HG03175 (cell line): ENCODE results near the gene OGFRL1.

Experiments
- ATAC-seq: cut with Tn5 transposase; IDR thresholded peaks from one replicate; pipeline ENCODE4 v1.9.1; 2021; ENCODE audit warnings: mild to moderate bottlenecking, moderate library complexity; ENCODE audit not compliant: unreplicated experiment

Gene OGFRL1

DNA sequence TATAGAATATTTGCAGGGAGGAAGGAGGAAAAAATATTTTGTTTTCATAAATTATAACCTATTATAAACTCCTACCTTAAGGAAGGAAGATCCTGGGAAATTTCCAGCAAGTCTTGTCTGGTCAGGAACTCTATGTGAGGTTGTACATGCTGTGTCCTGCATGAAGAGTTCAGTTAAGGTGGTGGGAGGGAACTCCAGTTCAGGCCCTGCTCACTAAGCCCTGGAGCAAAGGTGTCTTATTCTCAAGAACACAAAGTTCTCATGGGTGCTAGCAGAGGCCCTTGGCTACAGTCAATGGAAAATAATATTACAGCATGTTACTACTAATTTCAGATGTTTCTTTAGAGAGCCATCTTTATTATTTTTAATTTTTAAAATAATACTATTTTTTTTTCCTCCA, 3.8 kb upstream of the OGFRL1 start:
- no peak for ATAC-seq

DNA sequence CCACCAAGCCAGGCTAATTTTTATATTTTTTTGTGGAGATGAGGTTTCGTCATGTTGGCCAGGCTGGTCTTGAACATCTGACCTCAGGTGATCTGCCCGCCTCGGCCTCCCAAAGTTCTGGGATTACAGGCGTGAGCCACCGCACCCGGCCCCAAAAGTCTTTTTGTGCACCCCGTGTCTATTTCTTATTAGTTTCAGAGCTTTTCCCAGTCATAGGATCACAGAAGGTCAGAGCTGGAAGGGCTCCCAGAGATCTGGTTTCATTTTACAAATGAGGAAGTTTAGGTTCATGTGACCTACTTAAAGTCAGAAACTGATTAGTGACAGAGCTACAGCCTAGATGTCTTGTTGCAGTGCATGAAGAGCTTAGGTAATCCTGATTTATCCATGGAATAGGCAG, 1.6 kb upstream of the OGFRL1 start:
- no peak for ATAC-seq

DNA sequence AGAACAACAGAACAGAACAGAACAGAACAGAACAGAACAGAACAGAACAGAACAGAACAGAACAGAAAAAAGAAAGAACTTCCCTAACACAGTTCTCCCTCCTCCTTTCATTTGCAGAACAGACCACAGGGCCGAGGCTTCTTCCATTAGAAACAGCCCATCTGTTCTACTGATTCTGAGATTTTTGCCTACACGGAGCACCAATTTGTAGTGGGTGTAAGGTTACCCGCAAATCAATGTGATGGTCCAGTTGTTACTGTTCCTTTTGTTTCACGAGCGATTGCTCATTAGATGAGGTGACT, 734 bp upstream of the OGFRL1 start:
- no peak for ATAC-seq

DNA sequence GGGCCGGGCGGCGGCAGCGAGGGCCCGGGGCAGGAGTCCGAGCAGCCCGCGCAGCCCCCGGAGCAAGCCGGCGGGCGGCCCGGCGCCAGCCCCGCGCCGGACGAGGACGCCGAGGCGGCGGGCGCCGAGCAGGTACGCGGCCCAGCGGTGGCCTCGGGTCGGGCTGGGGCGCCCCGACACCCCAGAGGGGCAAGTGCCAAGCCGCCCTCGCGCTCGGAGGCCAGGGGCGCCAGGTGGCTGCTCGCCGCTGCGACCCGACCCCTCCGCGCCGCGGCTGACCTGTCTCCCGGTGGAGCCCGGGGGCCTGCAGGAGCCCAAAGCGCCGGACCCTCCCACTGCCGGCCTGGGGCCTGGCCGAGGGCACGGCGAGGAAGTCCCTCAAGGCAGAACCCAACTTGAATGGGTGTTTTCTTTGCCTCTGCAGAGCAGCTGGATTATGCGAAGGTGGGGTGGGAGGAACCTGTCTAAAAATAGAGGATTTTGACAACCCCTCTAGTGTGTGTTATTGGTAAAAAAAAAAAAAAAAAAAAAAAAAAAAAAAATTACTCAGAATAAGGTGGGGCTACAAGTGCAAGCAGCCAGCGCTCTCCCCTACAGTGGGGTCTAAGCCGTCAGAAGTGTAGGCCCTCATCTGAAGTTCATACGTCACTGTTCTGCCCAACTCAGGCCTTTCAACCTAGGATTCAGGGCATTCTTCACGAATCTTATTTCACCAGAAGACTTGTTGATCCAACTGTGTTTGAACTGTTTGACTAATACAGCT, 609 bp downstream of the OGFRL1 start:
- peak; percentile 31 for ATAC-seq

DNA sequence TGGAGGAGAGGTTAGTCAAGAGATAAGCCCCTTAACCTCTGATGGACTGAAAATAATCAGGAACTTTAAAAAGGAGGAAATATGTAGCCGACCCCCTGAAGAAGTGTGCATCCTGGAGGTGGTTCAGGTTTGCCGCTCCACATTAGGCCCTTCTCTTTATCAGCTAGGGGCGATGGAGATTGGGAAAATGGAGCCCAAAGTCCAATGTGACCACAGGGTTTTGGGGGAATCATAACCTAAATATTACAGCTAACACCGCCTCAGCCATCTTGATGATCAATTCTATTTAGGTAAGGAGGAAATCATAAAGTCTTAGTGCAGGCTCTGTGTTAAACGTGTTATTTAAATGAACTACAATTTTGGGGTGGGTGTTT, 1.2 kb downstream of the OGFRL1 start:
- no peak for ATAC-seq

DNA sequence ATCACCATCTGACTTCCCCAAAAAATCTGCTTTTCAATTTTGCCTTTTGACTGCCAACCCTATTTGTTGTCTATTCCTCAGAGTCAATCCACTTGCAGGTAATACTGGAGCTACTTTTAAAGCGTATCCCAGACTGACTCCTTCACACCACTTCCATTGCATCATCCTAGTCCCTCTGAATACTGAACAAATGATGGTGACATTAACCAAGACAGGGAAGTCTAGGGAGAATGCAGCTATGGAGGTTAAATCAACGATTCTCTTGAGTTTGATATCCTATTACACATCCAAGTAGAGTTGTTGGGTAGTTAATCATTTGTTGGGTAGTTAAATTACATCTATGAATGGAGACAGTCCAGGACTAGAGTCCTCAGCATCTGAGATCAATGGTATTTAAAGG, 2.0 kb downstream of the OGFRL1 start:
- ATAC-seq, result no peak

DNA sequence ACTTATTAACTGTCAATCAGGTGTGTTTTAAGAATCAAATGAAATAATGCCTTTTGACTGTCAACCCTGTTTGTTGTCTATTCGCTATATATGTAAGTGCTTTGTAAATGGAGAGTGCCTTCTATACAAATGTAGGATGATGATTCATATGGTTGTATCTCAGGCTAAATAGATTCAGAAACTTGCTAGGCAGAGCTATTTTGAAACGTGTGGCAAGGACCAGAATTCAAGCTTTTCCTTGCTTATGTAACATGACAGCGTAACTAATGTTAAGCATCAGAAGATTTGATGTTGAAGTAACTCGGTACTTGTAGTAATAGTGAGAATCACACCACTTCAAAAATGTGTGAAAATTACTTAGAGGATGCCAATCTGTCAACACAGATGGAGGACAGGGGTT, 3.4 kb downstream of the OGFRL1 start:
- ATAC-seq, result no peak

DNA sequence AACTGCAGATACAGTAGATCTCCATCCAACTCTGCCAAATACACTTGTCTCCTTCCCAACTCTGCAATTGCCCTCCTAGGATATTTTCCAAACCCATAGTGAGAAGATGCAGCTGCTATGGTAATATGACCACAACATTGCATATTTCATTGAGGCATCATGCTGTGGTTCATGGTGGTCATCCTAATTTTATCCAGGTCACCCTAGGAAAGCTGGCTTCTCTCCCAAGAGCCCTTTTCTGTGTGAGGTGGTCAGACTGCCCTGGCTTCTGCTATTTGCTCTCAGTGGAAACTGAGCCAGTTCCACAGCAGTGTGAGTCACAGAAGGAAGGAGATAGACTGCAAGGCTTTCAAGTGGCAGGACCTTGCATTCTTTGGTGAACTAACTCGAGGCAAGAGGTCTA, 5.5 kb downstream of the OGFRL1 start:
- ATAC-seq, result no peak

DNA sequence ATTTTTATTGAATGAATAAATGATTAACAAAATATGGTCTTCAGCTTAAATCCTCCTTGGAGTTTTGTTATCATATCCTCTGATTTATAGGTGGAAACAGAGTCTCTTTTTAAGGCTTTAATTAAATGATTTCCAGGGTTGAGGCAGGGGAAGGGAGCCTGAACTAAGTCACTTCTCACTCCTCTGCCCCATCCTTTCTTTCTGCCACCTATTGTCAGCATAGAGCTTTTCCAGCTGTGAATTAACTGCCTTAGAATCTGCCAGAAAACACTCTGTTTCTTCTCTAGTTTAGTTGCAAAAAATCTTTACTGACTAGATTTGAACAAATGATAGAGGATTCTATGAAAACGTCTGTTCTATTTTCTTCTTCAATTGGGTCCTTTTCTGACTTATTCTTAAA, 9.8 kb downstream of the OGFRL1 start:
- ATAC-seq, result no peak

DNA sequence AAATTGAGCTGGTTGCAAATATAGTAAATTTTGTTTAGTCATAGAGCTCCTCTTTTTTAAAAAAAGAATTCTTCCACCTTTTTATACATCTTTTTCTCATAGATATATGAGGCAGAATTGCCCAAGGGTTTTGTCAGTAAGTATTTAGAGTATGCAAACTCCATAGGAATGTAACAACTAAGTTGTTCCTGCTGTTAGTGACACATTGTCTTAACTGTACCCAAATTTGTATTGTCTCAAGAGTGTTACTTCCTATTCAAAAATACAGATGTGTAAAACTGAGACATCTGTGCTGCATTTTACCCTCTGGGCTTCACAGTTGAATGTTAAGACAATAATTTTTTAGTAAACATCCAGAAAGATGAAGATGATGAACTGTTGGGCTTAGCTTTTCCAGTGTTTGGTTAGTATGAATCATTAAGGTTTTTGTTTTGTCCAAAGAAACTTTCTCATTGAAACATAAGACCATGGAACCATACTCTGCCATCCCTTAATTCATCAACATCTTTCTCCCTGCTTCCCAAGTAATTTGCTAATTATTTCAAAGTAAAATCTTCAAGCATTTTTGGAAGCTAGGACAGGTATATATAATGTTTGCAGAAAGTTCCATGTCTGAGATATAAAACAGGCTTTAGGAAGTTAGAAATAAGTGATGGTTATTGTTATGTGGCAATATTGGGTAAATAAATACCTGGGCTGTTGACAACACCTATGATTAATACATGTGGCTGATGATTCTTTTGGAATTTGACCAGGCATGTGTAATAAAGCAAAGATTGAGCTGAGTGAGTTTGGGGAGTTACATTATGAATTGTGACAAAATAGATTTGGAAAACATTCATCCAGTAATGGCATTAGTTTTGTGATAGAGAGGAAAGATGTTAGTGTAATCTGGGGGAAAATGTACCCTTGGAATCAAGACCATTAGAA, 11.2 kb downstream of the OGFRL1 start:
- ATAC-seq, result no peak

DNA sequence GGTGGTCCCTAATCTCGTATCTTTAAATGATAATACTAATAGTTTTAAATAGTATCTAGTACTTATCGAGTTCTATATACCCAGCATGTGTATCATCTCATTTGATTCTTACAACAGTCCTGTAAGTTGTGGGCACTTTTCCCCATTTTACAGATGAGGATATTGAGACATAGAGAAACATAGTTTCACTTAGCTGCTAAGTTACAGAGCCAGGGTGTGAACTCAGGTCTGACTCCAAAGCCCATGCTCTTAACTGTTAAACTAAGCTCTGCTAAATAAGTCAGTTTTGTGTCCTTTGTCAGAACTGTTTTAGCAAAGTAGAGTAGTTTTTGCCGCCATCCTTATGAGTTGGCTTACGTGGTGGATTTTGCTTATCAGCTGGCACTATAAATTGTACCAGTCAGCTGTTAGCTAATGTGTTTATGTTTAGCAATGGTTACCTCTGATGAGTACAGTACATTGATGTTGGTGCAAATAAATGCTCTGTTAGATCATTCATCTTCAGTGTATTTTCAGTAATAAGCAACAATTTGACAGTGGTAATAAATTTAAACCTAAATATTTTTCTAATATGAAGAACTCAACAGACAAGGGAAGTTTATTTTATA, 12.1 kb downstream of the OGFRL1 start:
- ATAC-seq, result no peak

DNA sequence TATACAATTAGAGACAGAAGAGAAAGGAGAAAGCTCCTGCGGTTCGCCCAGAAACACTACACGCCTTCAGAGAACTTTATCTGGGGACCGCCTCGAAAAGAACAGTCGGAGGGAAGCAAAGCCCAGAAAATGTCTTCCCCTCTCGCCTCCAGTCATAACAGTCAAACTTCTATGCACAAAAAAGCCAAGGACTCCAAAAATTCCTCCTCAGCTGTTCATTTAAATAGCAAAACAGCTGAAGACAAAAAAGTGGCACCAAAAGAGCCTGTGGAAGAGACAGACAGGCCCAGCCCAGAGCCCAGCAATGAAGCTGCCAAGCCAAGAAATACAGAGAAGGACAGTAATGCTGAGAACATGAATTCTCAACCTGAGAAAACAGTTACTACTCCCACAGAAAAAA, 12.9 kb downstream of the OGFRL1 start:
- no peak for ATAC-seq

DNA sequence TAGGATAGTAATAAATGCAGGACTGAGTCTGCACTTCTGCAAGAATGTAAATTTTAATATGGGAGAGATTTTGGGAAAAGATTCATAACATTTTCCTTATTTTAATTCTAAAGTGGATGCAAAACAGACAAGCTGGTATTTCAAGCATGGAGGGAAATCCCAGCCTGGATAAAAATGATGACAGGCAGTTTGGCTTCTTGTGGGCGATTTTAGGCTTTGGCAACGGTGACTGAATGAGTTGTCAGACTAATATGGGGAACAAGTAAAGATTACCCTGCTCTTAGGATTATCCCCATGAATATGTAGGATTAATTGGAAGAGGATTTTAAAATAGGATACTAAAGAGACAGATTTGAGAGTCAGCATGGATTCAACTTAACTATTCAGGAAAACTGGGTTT, 21.0 kb downstream of the OGFRL1 start:
- no peak for ATAC-seq

DNA sequence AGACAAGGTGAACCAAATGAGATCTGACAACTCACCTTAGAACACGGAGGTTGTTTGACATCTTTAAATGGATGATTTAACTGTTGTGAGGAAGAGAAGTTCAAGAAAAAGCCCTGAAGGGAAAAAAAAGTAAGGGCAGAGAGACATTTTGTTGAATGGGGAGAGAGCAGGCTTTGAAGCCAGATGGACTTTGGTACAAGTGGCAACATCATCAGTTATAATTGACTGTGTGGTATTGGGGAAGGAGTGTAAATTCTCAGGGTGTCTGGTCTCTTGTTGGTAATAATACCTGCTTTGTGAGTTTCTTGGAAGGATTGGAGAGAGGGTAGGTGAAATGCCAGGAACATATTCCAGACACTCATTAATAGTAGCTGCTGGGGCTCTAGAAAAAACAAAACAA, 21.6 kb downstream of the OGFRL1 start:
- ATAC-seq, result no peak

DNA sequence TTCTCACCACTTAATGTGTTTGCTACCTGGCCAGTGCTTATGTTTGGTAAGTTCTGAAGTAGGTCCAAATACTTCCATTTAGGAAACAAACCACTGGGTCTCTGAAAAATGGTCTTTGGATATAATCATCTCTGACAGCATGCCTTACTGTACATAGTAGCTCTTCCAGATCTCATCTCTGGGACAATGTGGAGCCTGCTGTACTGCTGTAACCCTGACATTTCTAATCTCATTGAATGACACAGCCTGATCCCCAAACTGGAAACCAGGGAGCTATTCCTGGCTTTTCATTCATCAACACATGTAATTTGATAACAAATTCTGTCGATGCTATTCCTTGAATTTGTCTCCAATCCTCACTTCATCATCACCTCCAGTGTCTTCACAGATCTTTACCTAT, 23.5 kb downstream of the OGFRL1 start:
- no peak for ATAC-seq

DNA sequence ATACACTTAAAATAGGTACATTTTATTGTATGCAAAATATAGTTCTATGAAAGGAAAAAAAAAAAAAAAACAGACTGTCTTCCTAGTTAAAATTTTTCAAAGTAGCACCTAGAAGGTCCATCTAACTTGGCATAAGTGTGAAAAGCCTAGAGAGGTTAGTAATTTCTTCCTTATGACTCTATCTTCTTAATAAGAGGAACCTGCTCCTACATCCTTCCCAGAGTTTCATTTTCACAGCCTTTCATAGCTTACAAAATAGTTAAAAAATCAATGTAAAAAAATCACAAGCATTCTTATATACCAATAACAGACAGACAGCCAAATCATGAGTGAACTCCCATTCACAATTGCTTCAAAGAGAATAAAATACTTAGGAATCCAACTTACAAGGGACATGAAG, 28.8 kb downstream of the OGFRL1 start:
- no peak for ATAC-seq

DNA sequence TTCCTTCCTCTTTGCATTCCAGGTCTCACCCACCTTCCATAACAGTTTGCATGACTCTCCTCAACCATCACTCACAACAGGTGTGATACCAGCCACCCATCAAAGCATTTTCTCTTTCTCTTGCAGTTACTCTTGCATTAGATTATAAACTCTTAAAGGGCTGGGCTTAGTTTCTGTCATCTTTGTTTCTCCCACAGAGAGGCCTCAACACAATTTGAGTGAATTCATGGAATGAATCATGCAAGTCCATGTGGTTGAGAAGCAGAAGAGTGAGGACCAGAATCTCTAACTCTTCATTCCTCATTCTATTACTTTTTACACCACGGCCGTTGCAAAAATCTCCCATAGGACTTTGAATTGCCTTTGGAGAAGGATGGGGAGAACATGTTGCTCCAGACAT, 31.4 kb downstream of the OGFRL1 start:
- ATAC-seq, result no peak

DNA sequence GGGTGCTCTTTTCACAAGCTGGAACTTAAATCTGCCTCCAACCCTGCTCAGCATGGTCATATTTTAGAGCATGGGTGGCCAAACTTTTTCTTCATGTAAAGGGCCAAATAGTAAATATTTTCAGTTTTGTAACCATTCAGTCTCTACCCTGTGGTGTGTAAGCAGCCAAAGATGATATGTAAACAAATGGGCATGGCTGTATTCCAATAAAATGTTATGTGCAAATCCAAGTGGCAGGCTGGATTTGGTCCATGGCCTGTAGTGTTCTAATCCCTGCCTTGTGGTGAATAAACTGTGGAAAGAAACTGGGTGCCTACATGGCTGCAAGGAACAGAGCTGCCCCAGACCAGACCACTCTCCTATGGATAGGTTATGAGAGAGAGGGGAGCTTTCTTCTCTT, 32.7 kb downstream of the OGFRL1 start:
- no peak for ATAC-seq

DNA sequence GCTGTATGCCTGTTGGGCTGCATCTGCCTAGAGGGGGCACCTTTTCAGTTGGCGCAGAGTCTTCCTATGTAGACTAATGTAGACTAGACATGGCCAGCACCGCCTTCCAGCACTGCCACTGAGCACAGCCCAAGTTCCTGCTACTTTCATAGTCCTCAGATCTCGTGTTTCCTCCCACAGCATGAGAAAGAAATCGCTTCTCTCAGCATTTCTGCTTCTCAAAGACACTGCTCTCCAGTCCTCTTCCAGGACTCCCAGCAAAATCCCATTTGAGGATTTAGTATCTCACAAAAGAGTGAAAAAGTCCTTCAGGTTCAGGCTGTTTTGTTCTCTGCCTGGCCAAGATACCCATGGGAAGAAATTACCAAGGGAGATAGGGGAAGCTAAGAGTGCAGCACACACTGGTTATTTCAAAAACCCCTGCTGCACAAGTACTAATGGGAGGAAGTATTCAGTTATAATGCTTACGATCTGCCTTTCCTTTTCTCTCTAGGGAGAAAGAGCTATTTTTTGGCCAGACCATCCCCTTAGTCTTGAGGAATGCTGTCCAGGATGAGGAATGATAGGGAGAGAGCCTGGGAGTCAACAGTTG, 35.7 kb downstream of the OGFRL1 start:
- ATAC-seq, result no peak

DNA sequence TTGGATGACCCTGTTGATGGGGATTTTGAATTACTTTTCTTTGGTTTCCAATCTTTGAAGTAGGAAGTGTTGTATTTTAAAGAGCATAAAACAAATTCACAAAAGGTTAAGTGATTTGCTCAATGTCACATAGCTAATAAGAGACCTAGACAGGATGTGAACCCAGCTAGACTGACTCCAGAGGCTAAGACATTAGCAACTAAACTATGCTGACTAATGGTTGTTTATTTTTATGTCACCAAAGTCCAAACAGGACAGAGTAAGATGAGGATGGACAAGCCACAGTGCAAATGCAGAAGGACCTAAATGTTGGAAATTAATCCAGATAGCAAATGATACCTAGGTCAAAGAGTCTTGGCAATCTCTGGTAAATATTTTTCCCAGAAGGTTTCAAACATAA, 38.0 kb downstream of the OGFRL1 start:
- ATAC-seq, result no peak

DNA sequence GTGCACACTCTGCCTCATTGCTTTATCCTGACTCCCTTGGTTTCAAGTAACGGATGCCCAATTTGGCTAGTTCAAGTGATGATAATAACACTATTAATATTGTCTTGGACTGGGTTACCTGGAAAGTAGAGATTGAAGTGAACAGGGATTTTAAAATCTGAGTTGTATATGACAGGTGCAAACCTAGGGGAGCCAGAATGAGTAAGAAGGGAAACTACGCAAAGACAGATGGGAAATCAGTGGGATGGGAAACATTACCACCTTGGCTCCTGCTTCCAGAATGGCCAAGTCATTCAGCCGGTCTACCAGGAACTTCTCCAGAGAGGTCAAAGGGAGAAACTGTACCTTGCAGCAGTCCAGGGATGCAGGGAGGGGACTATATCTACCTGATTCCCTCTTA, 41.9 kb downstream of the OGFRL1 start:
- no peak for ATAC-seq

DNA sequence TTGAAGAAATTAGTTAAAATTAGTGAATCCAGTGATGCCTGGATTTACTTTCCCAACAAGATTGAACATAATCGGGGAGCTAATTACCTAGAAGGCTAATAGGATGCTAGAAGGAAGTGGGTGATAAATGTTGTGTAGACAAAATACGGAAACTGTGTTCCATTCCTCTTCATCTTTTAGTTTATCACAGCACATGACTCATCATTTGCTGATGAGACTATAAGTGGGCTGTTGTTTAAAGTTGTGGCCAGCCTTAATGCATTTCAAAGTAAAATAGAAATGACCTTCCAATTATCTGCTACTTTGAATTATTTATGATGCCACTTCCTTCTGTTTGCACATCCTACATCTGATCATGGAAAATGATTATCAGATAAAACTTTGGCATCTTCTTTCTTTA, 43.4 kb downstream of the OGFRL1 start:
- no peak for ATAC-seq
